ENCODE results near the gene BCL10.

GRCh38 chr1:85224295-85224694, 52.1 kb downstream of the BCL10 start:
- TF ChIP-seq CTCF (IDR thresholded peaks at IDR 0.05) (no peak), POLR2AphosphoS5 (IDR thresholded peaks at IDR 0.05; ENCODE audit: insufficient read depth in 1 of 2, low read depth in 1 of 2) (no peak), POLR2A (IDR thresholded peaks at IDR 0.05) (no peak)
